Thyroid gland (tissue), 4 donors: ENCODE results near the gene INTS1.

ENCODE experiments used
- CTCF ChIP-seq, 6 experiments: fragments of 200-600 bp in 3 of 6; fragments of 450-650 bp in 3 of 6; sonication (generic) in 3 of 6; IDR thresholded peaks; one replicate each; pipeline ENCODE4 v1.5.1; 2016 to 2019; ENCODE audit warnings: antibody characterized with exemption in 6 of 6, mild to moderate bottlenecking in 2 of 6, inconsistent platforms in 1 of 6, moderate library complexity in 1 of 6
- POLR2A ChIP-seq, 2 donors: fragments of 450-650 bp; IDR thresholded peaks; one replicate each; pipeline ENCODE4 v1.6.1; 2017; ENCODE audit warnings: antibody characterized with exemption in 2 of 2, mild to moderate bottlenecking in 2 of 2, moderate library complexity in 1 of 2

- TF ChIP-seq CTCF (IDR thresholded peaks at IDR 0.05): no peak
- TF ChIP-seq POLR2A (IDR thresholded peaks at IDR 0.05): no peak
Measured at GRCh38 chr7:1474736-1475135, 29.5 kb downstream of the INTS1 start.
